ENCODE results near the gene SMYD3.

- TF ChIP-seq CTCF (IDR thresholded peaks at IDR 0.05) (no peak), POLR2AphosphoS5 (IDR thresholded peaks at IDR 0.05; ENCODE audit: low read depth, low read length) (no peak)
Measured at GRCh38 chr1:245827301-245827700, 679.8 kb downstream of the SMYD3 start.

Measured in Panc1 (cell line).